Ovary (tissue), 9 donors: ENCODE results near the gene PLA1A. TPM values are rescaled to one million over a fixed set of nuclear protein-coding genes. Genes with fewer than 3 reads are reported as not detected.
"Not testable (repeated sequence)": the region's sequence is repeated elsewhere in the genome, so short reads cannot be mapped to it uniquely, and the experiment has no call there.

Source experiments
- DNase-seq, 5 donors: peaks; one replicate each; pipeline ENCODE4 v3.0.0-alpha.2; 2019 to 2020
- H3K27ac ChIP-seq, 2 donors: fragments of 200-600 bp; one replicate each; pipeline versions ENCODE4 v1.5.1 to v1.8.0; 2019 to 2022
- H3K27me3 ChIP-seq: fragments of 200-600 bp; one replicate; pipeline ENCODE4 v1.8.0; 2022
- H3K36me3 ChIP-seq: fragments of 200-600 bp; sonication (generic); one replicate; pipeline ENCODE4 v1.5.1; 2019
- H3K4me1 ChIP-seq: one replicate; pipeline ENCODE4 v1.8.1; 2013; ENCODE audit warnings: mild to moderate bottlenecking, moderate library complexity; ENCODE audit not compliant: insufficient read depth
- H3K4me3 ChIP-seq: fragments of 200-600 bp; sonication (generic); one replicate; pipeline ENCODE4 v1.5.1; 2017
- H3K9me3 ChIP-seq, 2 donors: fragments of 200-600 bp in 1 of 2; sonication (generic) in 1 of 2; one replicate each; pipeline versions ENCODE4 v1.5.1 to v1.8.1; 2013 to 2019; ENCODE audit warnings: mild to moderate bottlenecking in 1 of 2, moderate library complexity in 1 of 2
- CTCF ChIP-seq, 3 donors: fragments of 450-650 bp in 2 of 3; fragments of 200-600 bp in 1 of 3; IDR thresholded peaks; one replicate each; pipeline versions ENCODE4 v1.5.1 to v1.8.0; 2016 to 2022; ENCODE audit warnings: antibody characterized with exemption in 3 of 3, mild to moderate bottlenecking in 1 of 3
- EP300 ChIP-seq: sonication (generic); formaldehyde crosslinking; IDR thresholded peaks from one replicate; pipeline ENCODE4 v1.6.1; 2017; ENCODE audit warnings: antibody characterized with exemption
- POLR2A ChIP-seq: fragments of 450-650 bp; IDR thresholded peaks from one replicate; pipeline ENCODE4 v1.6.1; 2017; ENCODE audit warnings: antibody characterized with exemption, mild to moderate bottlenecking, moderate library complexity
- WGBS, 3 donors: extraction: QIAGEN DNeasy Blood & Tissue Kit in 1 of 3; methylation state at CpG; one replicate each; pipeline versions ENCODE4 v1.1.5 to v1.1.7; 2013 to 2017; 5-methylcytosine and 5-hydroxymethylcytosine counted together
- intact Hi-C, 4 donors: fragments of 100-400 bp; cut with DNase I; formaldehyde crosslinking; loops; one replicate each; pipeline versions ENCODE4 v1.11.0 to v1.15.1; 2022 to 2023
- polyA plus RNA-seq, 2 donors: library from polyadenylated mRNA; stranded (reverse); fragments of 200-250 nt in 1 of 2; fragments of 350-450 nt in 1 of 2; fragmentation: Illumina TruSeq in 1 of 2; extraction: RNeasy Lipid Tissue Mini Kit (QIAGEN cat#74804) in 1 of 2; gene quantifications; one replicate each; pipeline ENCODE4 v1.2.3, GENCODE V29; 2013 to 2014
- total RNA-seq, 7 donors: library from RNA; depleted of rRNA in 2 of 7; stranded (reverse); fragments of >200 nt in 2 of 7; fragmentation: NEBNext Ultra II Directional in 3 of 7; extraction: Animal tissue kit (Norgen Biotek cat#: 25700) in 3 of 7; gene quantifications; one replicate each; pipeline versions ENCODE4 v1.1.0 to v1.2.4, GENCODE V29; 2016 to 2023
- donor health status: DM: no; HTN: no; CAD: no; lungs with moderate emphysema.
- donor health status: DM: no; HTN: no; CAD: no.
- donor health status: Bipolar disorder and iron deficiency.
- donor health status: DM: yes; HTN: yes; CAD: no.
- donor health status: DM: no; HTN: no; CAD: no.
- donor health status: DM: yes; HTN: yes; CAD: no.

The PLA1A gene
- total and polyA plus RNA-seq, 9 donors, result 0.53 to 9.9 (median 1.5) TPM

- H3K27ac ChIP-seq, result no peak overlapping the region
These were observed 35.3 kb upstream of the PLA1A start for GRCh38 chr3:119562307-119562961.

GRCh38 chr3:119563334-119563733, 34.4 kb upstream of the PLA1A start:
- H3K9me3 ChIP-seq, intact Hi-C loops, DNase-seq, H3K27me3 ChIP-seq, H3K4me1 ChIP-seq, H3K36me3 ChIP-seq, H3K27ac ChIP-seq, H3K4me3 ChIP-seq: not testable (repeated sequence)
- WGBS, 3 donors, result 90 to 94% (median 90%) methylated on average over 2 of the region's 2 CpGs

More at GRCh38 chr3:119562307-119562961, 35.3 kb upstream of the PLA1A start:
- H3K36me3 ChIP-seq, result no peaks in the 10 kb centered on the region
- intact Hi-C loops, result no loop called here
- H3K9me3 ChIP-seq, result no peaks in the 10 kb centered on the region
- H3K27me3 ChIP-seq, result no peaks in the 10 kb centered on the region
- H3K4me1 ChIP-seq, result no peaks in the 10 kb centered on the region
- 61 to 66% (median 65%) methylated on average over 6 of the region's 6 CpGs for WGBS, 3 donors
- H3K4me3 ChIP-seq, result no peak overlapping the region
- no peak for DNase-seq
- TF ChIP-seq CTCF (IDR thresholded peaks at IDR 0.05), result no peak
- no peak for TF ChIP-seq POLR2A
- no peak for TF ChIP-seq EP300

- Histone ChIP-seq H3K4me1 (no peaks in the 10 kb centered on the region), H3K36me3 (no peaks in the 10 kb centered on the region), H3K9me3 (no peaks in the 10 kb centered on the region), H3K27ac (no peak overlapping the region), H3K27me3 (no peaks in the 10 kb centered on the region), H3K4me3 (no peak overlapping the region)
- TF ChIP-seq EP300 (no peak), CTCF (IDR thresholded peaks at IDR 0.05) (no peak), POLR2A (no peak)
- DNase-seq, result no peak
- WGBS, 3 donors, result 89 to 92% (median 92%) methylated on average over 4 of the region's 4 CpGs
- intact Hi-C loops, result no loop called here
These were observed 28.5 kb upstream of the PLA1A start for GRCh38 chr3:119569156-119569555.

- intact Hi-C loops, result loop anchor here in 1 of 4 donors (10.0 kb wide), 1 partner anchor 105 kb away; the partner anchor contains the start of gene COX17
- Histone ChIP-seq H3K36me3 (no peaks in the 10 kb centered on the region), H3K4me3 (no peak overlapping the region), H3K9me3 (no peaks in the 10 kb centered on the region), H3K27ac (no peak overlapping the region), H3K4me1 (no peaks in the 10 kb centered on the region), H3K27me3 (no peaks in the 10 kb centered on the region)
- TF ChIP-seq POLR2A, result no peak
- TF ChIP-seq EP300, result no peak
- TF ChIP-seq CTCF (IDR thresholded peaks at IDR 0.05), result no peak
- 71 to 82% (median 78%) methylated on average over 5 of the region's 5 CpGs for WGBS, 3 donors
- DNase-seq, result no peak
These were observed 27.5 kb upstream of the PLA1A start for GRCh38 chr3:119570229-119570628.

- no peak for TF ChIP-seq POLR2A
- no peak for TF ChIP-seq CTCF (IDR thresholded peaks at IDR 0.05)
- no peak for TF ChIP-seq EP300
- H3K27ac ChIP-seq, result no peak overlapping the region
These were observed 26.5 kb upstream of the PLA1A start for GRCh38 chr3:119571230-119571629.

More at GRCh38 chr3:119571230-119571629, 26.5 kb upstream of the PLA1A start:
- Histone ChIP-seq H3K36me3 (no peaks in the 10 kb centered on the region), H3K4me1 (no peaks in the 10 kb centered on the region), H3K4me3 (no peak overlapping the region), H3K27me3 (no peaks in the 10 kb centered on the region), H3K9me3 (no peaks in the 10 kb centered on the region)
- no peak for DNase-seq
- 97 to 100% (median 100%) methylated on average over 1 of the region's 1 CpG for WGBS, 3 donors
- intact Hi-C loops, result loop anchor here in 1 of 4 donors (10.0 kb wide), 1 partner anchor 104 kb away; the partner anchor contains the start of gene COX17
